Esophagus squamous epithelium (tissue), 5 donors: ENCODE data around the gene PRAC1. TPM values are rescaled to one million over a fixed set of nuclear protein-coding genes. Genes with fewer than 3 reads are reported as not detected.

Source experiments
- DNase-seq: peaks from one replicate; lab custom pipeline; 2025; lab: John Stamatoyannopoulos, UW
- H3K27ac ChIP-seq, 4 donors: fragments of 200-600 bp; sonication (generic); one replicate each; pipeline ENCODE4 v1.5.1; 2016 to 2019; ENCODE audit warnings: mild to moderate bottlenecking in 1 of 4
- H3K27me3 ChIP-seq, 4 donors: fragments of 200-600 bp; sonication (generic); 1 replicate in 3 of 4; 2 replicates in 1 of 4; pipeline versions ENCODE4 v1.5.1 to v1.6.0; 2017 to 2021; ENCODE audit warnings: antibody characterized with exemption in 1 of 4
- H3K36me3 ChIP-seq, 3 donors: fragments of 200-600 bp; sonication (generic); one replicate each; pipeline ENCODE4 v1.5.1; 2016 to 2019
- H3K4me1 ChIP-seq, 3 donors: fragments of 200-600 bp; sonication (generic); one replicate each; pipeline ENCODE4 v1.5.1; 2017 to 2019
- H3K4me3 ChIP-seq, 4 donors: fragments of 200-600 bp; sonication (generic); 1 replicate in 3 of 4; 2 replicates in 1 of 4; pipeline ENCODE4 v1.5.1; 2016 to 2019; ENCODE audit warnings: mild to moderate bottlenecking in 2 of 4, moderate library complexity in 1 of 4
- H3K9me3 ChIP-seq, 3 donors: fragments of 200-600 bp; sonication (generic); one replicate each; pipeline ENCODE4 v1.5.1; 2016 to 2019
- POLR2A ChIP-seq, 4 donors: fragments of 450-650 bp; IDR thresholded peaks; one replicate each; pipeline ENCODE4 v1.6.1; 2017; ENCODE audit warnings: antibody characterized with exemption in 4 of 4, mild to moderate bottlenecking in 4 of 4, moderate library complexity in 3 of 4
- WGBS, 2 donors: methylation state at CpG; one replicate each; pipeline ENCODE4 v1.1.5; 2018; 5-methylcytosine and 5-hydroxymethylcytosine counted together
- intact Hi-C: fragments of 100-400 bp; cut with DNase I; formaldehyde crosslinking; loops from one replicate; pipeline ENCODE4 v1.15.0; 2022
- total RNA-seq, 4 donors: library from RNA; depleted of rRNA; stranded (reverse); fragments of >200 nt; gene quantifications; one replicate each; pipeline ENCODE4 v1.1.0, GENCODE V29; 2016
- TF ChIP-seq, protein P1 (sequence below), 6 experiments: fragments of 450-650 bp in 4 of 6; fragments of 200-600 bp in 2 of 6; sonication (generic) in 2 of 6; IDR thresholded peaks; one replicate each; pipeline ENCODE4 v1.5.1; 2016 to 2019; ENCODE audit warnings: antibody characterized with exemption in 6 of 6, mild to moderate bottlenecking in 4 of 6, moderate library complexity in 4 of 6
- donor health status: DM: yes; HTN: yes; CAD: no.

The PRAC1 gene
- total RNA-seq, 4 donors from 2014 or later, result not detected

DNA sequence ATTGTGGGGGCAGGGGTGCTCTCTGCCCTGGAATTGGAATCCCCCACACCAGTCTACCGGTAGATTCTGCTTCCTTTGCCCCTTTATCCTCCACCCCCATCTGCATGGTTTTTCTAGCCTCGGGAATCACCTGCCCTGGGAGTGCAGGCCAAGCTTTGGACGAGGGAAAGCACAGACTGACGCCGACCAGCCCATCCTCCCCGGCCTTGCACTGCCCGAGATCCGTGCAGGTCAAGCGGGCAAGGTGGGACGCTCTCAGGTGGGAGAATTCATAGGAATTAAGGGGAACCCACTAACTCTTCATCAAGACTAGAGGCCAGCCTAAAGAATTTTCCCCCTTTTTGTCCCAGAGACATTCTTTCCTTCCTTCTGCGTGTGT is 16.1 kb upstream of the PRAC1 start:
- Histone ChIP-seq H3K9me3 (peaks cover 0 to 3% (median 0%) of the 10 kb centered on the region in 3 donors), H3K4me1 (peaks cover 0 to 14% (median 0%) of the 10 kb centered on the region in 3 donors), H3K27me3 (peaks cover 10 to 100% (median 73%) of the 10 kb centered on the region in 4 donors), H3K36me3 (no peaks in the 10 kb centered on the region), H3K27ac (no peak overlapping the region), H3K4me3 (no peak overlapping the region)
- TF ChIP-seq POLR2A (IDR thresholded peaks at IDR 0.05), result no peak
- TF ChIP-seq, protein P1, sequence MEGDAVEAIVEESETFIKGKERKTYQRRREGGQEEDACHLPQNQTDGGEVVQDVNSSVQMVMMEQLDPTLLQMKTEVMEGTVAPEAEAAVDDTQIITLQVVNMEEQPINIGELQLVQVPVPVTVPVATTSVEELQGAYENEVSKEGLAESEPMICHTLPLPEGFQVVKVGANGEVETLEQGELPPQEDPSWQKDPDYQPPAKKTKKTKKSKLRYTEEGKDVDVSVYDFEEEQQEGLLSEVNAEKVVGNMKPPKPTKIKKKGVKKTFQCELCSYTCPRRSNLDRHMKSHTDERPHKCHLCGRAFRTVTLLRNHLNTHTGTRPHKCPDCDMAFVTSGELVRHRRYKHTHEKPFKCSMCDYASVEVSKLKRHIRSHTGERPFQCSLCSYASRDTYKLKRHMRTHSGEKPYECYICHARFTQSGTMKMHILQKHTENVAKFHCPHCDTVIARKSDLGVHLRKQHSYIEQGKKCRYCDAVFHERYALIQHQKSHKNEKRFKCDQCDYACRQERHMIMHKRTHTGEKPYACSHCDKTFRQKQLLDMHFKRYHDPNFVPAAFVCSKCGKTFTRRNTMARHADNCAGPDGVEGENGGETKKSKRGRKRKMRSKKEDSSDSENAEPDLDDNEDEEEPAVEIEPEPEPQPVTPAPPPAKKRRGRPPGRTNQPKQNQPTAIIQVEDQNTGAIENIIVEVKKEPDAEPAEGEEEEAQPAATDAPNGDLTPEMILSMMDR (IDR thresholded peaks at IDR 0.05), result no peak
- 5% methylated on average over 10 of the region's 11 CpGs for WGBS, 2 donors
- no peak for DNase-seq
- intact Hi-C loops, result no loop called here

DNA sequence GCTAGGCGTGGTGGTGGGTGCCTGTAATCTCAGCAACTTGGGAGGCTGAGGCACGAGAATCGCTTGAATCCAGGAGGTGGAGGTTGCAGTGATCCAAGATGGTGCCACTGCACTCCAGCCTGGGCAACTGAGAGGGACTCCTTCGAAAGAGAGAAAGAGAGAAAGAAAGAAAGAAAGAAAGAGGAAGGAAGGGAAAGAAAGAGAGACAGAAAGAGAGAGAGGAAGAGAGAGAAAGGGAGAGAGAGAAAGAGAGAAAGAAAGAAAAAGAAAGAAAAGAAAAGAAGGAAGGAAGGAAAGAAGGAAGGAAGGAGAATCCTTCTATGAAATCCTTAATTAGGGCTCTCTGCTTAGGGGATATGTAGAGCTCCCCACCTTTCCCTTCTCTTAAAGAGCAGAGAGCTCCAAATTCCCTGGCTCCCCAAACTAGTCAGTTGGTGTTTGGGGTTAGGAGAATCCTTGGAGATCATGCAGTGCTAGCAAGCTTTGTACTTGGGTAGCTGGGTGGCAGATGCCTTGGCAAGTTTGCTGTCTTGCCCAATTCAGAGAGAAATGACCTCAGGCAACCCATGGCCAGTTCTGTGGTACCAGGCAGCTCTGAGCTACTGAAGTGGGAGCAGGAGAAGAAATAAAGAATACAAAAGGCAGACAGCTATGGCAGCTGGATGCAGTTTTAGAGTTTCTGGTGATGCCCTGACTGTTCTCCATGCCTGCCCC is 15.2 kb upstream of the PRAC1 start:
- Histone ChIP-seq H3K27me3 (peaks cover 18 to 100% (median 73%) of the 10 kb centered on the region in 4 donors), H3K36me3 (no peaks in the 10 kb centered on the region), H3K4me1 (peaks cover 0 to 22% (median 0%) of the 10 kb centered on the region in 3 donors), H3K4me3 (no peak overlapping the region), H3K9me3 (peaks cover 0 to 3% (median 0%) of the 10 kb centered on the region in 3 donors), H3K27ac (no peak overlapping the region)
- no peak for DNase-seq
- 48 to 68% methylated on average over 3 to 4 of the region's 4 CpGs for WGBS, 2 donors
- intact Hi-C loops, result no loop called here
- TF ChIP-seq, protein P1 (IDR thresholded peaks at IDR 0.05), result no peak
- TF ChIP-seq POLR2A (IDR thresholded peaks at IDR 0.05), result no peak

DNA sequence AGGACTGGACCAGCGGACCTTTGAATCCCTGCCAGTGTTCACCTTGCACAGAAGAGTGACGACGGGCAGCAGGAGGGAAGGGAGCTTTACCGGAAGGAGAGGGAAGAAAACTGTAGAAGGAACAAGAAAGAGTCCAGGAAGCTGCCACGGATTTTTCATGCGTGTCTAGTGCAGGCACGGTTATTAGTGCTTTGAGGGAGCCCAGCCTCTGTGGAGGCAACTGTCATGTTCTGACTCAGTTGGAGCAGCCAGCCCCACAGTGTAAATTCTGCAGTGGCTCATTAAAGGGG is 12.7 kb upstream of the PRAC1 start:
- Histone ChIP-seq H3K27me3 (peaks cover 26 to 100% (median 67%) of the 10 kb centered on the region in 4 donors), H3K36me3 (no peaks in the 10 kb centered on the region), H3K9me3 (no peaks in the 10 kb centered on the region), H3K4me3 (no peak overlapping the region), H3K27ac (no peak overlapping the region), H3K4me1 (peaks cover 0 to 22% (median 0%) of the 10 kb centered on the region in 3 donors)
- no peak for DNase-seq
- 7 to 9% methylated on average over 7 of the region's 7 CpGs for WGBS, 2 donors
- intact Hi-C loops, result no loop called here
- TF ChIP-seq POLR2A (IDR thresholded peaks at IDR 0.05), result no peak
- TF ChIP-seq, protein P1 (IDR thresholded peaks at IDR 0.05), result no peak

DNA sequence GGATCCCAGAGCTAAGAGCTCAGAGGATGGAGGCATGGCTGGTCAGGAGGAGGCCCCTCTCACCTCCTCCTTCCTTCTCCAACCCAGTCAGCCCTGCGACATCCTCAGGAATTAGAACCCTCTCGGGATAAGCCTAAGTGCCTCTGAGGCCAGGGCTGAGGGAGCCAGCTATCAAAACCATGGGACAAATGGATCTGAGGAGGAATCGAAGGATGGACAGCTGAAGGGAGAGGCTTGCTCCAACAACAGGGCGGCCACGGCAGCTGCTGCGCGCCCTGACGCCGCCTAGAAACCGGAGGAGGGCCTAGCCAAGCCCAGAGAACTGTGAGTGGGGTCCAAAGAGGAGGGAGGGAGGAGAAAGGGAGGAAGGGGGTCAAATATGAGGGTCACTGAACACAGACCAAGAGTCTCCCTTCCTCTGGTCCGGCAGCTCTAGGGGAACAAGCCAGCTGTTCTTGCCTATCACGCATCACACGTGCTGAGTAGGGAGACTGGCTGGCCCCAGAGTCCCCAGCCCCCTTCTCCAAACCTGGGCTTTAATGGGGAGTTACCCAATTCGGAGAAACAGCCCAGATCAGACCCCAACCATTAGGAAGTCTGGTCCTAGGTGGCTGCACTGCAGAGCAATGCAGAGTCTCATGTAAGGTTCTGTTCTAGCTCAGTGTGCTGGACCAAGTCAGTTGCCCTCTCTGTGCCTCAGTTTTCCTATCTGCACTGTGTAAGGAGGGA is 12.2 kb upstream of the PRAC1 start:
- Histone ChIP-seq H3K4me3 (no peak overlapping the region), H3K36me3 (no peaks in the 10 kb centered on the region), H3K27me3 (peaks cover 29 to 100% (median 68%) of the 10 kb centered on the region in 4 donors), H3K27ac (no peak overlapping the region), H3K4me1 (peaks cover 0 to 22% (median 0%) of the 10 kb centered on the region in 3 donors), H3K9me3 (no peaks in the 10 kb centered on the region)
- intact Hi-C loops, result no loop called here
- TF ChIP-seq, protein P1 (IDR thresholded peaks at IDR 0.05), result no peak
- TF ChIP-seq POLR2A (IDR thresholded peaks at IDR 0.05), result no peak
- WGBS, 2 donors, result 20 to 28% methylated on average over 10 to 13 of the region's 14 CpGs
- no peak for DNase-seq
